Kidney epithelial cell (primary cell): ENCODE data around the gene APLP2. TPM values are rescaled to one million over a fixed set of nuclear protein-coding genes. Genes with fewer than 3 reads are reported as not detected.

ENCODE experiments used
- DNase-seq: peaks from one replicate; pipeline ENCODE4 v3.0.0-alpha.2; 2010; ENCODE audit warnings: low read depth
- H3K27me3 ChIP-seq: 2 replicates; pipeline ENCODE4 v1.6.0; 2011; ENCODE audit warnings: low read length; ENCODE audit not compliant: control insufficient read depth, insufficient read depth
- H3K36me3 ChIP-seq: 2 replicates; pipeline ENCODE4 v1.5.1; 2011; ENCODE audit warnings: low read length; ENCODE audit not compliant: control insufficient read depth, insufficient read depth
- H3K4me3 ChIP-seq: 2 replicates; pipeline ENCODE4 v1.5.1; 2011; ENCODE audit warnings: low read depth, mild to moderate bottlenecking, control low read depth, low read length
- CTCF ChIP-seq: IDR thresholded peaks from 2 replicates; pipeline ENCODE4 v1.5.1; 2011; ENCODE audit warnings: mild to moderate bottlenecking, moderate library complexity, low read length, control low read depth, inconsistent platforms; ENCODE audit not compliant: insufficient read depth, poor library complexity, severe bottlenecking
- total RNA-seq: library from RNA; depleted of rRNA; stranded (reverse); fragments of >200 nt; gene quantifications from 2 replicates; pipeline ENCODE4 v1.2.3, GENCODE V29; 2015

Gene APLP2
- total RNA-seq, 1 donor from 2014 or later, result 586 TPM

DNA sequence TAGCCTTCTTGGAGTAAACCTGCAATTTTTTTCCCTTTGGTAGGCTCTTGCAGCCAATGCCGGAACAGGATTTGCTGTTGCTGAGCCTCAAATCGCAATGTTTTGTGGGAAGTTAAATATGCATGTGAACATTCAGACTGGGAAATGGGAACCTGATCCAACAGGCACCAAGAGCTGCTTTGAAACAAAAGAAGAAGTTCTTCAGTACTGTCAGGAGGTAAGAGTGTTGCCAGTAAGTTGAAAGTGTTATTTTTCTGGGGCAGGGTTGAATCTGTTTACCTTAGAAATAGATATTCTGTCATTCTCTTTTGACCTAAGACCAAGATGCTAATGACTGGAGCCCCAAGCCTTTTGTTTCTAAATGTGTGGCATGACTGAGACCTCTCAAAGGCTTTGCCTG, 39.7 kb downstream of the APLP2 start:
- Histone ChIP-seq H3K36me3 (peaks cover 3% of the 10 kb centered on the region), H3K27me3 (no peaks in the 10 kb centered on the region), H3K4me3 (no peak overlapping the region)
- TF ChIP-seq CTCF, result no peak
- DNase-seq, result no peak

DNA sequence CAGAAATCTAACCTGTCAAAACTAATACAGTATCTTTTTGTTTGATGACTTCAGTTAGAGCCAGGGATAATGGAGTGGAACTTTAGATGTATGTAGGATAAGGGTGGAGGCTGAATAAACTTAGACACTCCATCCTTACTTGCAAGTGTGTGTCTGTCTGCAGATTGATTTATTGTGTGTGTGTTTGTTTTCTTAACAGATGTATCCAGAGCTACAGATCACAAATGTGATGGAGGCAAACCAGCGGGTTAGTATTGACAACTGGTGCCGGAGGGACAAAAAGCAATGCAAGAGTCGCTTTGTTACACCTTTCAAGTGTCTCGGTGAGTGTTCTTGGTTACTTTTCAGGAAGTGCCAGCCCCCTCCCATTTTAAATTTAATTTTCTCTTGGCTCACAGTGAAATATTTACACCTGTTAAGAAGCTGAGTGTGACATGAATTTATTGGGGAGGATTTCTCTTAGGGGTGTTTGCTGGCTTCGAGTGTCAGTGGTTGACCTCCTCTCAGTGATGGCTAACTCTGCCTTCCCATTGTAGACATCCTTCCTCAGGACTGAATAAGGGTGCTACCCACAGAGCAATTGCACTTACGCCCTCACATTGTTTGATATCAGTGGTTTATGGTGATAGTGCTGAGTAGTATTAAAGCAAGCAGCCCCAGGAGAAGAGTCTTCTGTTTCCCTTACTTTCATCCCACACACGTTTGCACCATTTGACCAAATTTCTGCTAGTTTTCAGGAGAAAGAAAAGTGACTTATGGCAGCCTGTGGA, 40.8 kb downstream of the APLP2 start:
- no peaks in the 10 kb centered on the region for H3K27me3 ChIP-seq
- DNase-seq, result no peak
- H3K4me3 ChIP-seq, result no peak overlapping the region
- peaks cover 4% of the 10 kb centered on the region for H3K36me3 ChIP-seq
- no peak for TF ChIP-seq CTCF

DNA sequence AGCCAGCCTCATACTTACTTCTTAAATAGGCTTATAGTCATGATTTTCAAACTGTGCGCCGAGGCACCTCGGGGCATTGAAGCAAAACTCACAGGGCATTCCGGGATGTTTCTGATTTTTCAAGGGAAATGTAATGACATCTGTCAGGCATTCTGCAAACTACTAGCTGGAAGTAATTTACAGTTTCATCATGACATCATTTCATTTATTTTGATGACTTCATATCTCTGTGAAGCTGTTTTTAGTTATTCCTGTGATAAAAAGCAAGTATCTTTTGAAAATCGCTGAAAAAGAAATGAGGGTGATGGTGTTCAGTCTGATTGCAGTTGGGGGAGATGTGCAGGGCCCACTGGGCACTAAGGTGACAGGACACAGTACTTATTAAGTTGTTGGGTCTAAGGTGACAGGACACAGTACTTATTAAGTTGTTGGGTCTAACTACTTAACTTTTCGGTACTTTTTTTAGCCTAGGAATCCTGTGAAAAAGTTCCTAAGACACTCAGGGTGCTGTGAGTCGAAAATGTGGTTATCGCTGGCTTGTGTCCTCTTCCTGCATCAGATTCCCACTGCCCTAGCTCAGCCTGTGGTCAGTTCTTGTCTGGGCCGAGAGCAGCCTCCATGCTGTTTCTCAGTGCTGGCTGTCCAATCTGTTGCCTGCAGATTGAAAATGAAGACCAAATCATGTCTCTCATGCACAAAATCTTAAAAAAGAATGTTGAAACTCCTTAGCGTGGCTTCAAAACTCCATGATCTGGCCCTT, 42.6 kb downstream of the APLP2 start:
- peaks cover 4% of the 10 kb centered on the region for H3K36me3 ChIP-seq
- no peak for DNase-seq
- no peaks in the 10 kb centered on the region for H3K27me3 ChIP-seq
- H3K4me3 ChIP-seq, result no peak overlapping the region
- no peak for TF ChIP-seq CTCF

GRCh38 chr11:130114281-130114680, 44.6 kb downstream of the APLP2 start:
- Histone ChIP-seq H3K4me3 (no peak overlapping the region), H3K27me3 (no peaks in the 10 kb centered on the region), H3K36me3 (peaks cover 4% of the 10 kb centered on the region)
- no peak for DNase-seq
- TF ChIP-seq CTCF, result no peak

- Histone ChIP-seq H3K4me3 (no peak overlapping the region), H3K27me3 (no peaks in the 10 kb centered on the region), H3K36me3 (peaks cover 4% of the 10 kb centered on the region)
- no peak for TF ChIP-seq CTCF
- no peak for DNase-seq
These were observed 45.0 kb downstream of the APLP2 start for GRCh38 chr11:130114726-130115125.

- peaks cover 4% of the 10 kb centered on the region for H3K36me3 ChIP-seq
- no peak for TF ChIP-seq CTCF
- H3K27me3 ChIP-seq, result no peaks in the 10 kb centered on the region
- no peak overlapping the region for H3K4me3 ChIP-seq
- no peak for DNase-seq
These were observed 45.5 kb downstream of the APLP2 start for GRCh38 chr11:130115218-130115617.
